GM12892 (cell line): ENCODE measurements around the gene TUT7.
"Not testable (repeated sequence)": the region's sequence is repeated elsewhere in the genome, so short reads cannot be mapped to it uniquely, and the experiment has no call there.

Experiments
- DNase-seq: peaks from one replicate; pipeline ENCODE4 v3.0.0; 2011; ENCODE audit not compliant: insufficient read length
- FAIRE-seq: peaks from 2 replicates; lab custom pipeline; 2011; peaks lifted over from hg19 to GRCh38; lab: Jason Lieb, UNC
- POLR2A ChIP-seq: IDR thresholded peaks from 2 replicates; pipeline ENCODE4 v1.6.1; 2011; ENCODE audit warnings: low read depth, low read length, control low read depth
- POLR2AphosphoS5 ChIP-seq: IDR thresholded peaks from 2 replicates; pipeline ENCODE4 v1.6.1; 2011; ENCODE audit warnings: low read depth, low read length, control low read depth
- TAF1 ChIP-seq: IDR thresholded peaks from 2 replicates; pipeline ENCODE4 v1.6.1; 2011; ENCODE audit warnings: low read depth, mild to moderate bottlenecking, control low read depth, low read length, borderline replicate concordance

TUT7 gene

GRCh38 chr9:86324308-86324707 is 29.9 kb downstream of the TUT7 start:
- no peak for DNase-seq
- TF ChIP-seq POLR2A (no peak), POLR2AphosphoS5 (no peak), TAF1 (no peak)
- FAIRE-seq = no peak

GRCh38 chr9:86322973-86323644 is 31.1 kb downstream of the TUT7 start:
- DNase-seq (no peak), FAIRE-seq (no peak)
- TF ChIP-seq POLR2A (no peak), TAF1 (no peak), POLR2AphosphoS5 (no peak)

DNA sequence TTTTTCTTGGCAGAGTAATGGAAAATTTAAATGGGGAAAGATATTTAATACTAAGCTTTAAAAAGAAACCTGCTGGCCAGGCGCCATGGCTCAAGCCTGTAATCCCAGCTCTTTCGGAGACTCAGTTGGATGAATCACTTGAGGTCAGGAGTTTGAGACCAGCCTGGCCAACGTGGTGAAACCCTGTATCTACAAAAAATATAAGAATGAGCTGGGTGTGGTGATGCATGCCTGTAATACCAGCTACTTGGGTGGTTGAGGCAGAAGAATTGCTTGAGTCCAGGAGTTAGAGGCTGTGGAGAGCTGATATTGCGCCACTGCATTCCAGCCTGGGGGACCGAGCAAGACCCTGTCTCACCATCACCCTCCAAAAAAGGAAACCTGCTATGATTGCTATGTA is 32.8 kb downstream of the TUT7 start:
- FAIRE-seq (no peak), DNase-seq (no peak)
- TF ChIP-seq POLR2AphosphoS5 (no peak), TAF1 (no peak), POLR2A (no peak)

GRCh38 chr9:86318187-86318586 is 36.0 kb downstream of the TUT7 start:
- FAIRE-seq (no peak), DNase-seq (no peak)
- TF ChIP-seq TAF1 (no peak), POLR2A (no peak), POLR2AphosphoS5 (no peak)

DNA sequence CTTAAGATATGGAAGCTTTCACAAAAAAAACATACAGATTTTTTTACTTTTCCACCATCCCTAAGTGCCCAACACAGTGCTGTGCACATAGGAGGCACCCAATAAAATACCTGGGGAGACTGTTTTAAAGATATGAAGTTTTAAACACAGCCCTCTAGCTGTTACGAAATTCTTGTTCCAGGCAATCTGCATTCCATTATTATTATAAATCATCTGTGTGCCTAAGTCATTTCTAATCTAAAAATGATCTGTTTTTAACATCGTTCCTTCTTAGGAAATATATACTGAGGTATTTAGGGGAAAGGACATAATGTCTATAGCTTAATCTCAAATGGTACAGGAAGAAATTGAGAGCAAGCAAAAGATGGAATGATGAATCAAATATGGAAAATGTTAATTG is 39.1 kb downstream of the TUT7 start:
- no peak for DNase-seq
- FAIRE-seq = no peak
- TF ChIP-seq POLR2AphosphoS5 = no peak
- TF ChIP-seq POLR2A = no peak
- no peak for TF ChIP-seq TAF1

GRCh38 chr9:86312959-86313358 is 41.3 kb downstream of the TUT7 start:
- not testable (repeated sequence) for DNase-seq, FAIRE-seq

DNA sequence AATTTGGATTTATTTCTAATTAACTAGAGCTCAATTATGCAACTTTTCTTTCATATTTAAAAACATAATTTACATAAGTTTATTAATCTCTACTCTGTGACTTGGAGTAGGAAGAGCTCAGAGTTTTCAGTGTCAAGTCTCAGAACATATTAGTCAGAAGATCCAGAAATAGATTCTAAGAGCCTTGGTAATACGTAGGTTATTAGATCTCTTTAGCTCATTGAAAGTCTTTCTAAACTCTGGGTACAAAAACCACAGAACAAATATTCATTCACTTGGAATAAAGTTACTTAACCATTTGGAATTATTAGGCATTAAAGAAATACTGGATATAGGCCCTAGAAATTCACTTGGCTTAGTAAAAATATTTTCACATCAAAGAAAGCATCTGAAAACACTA is 45.5 kb downstream of the TUT7 start:
- TF ChIP-seq POLR2A = no peak
- TF ChIP-seq TAF1 = no peak
- no peak for TF ChIP-seq POLR2AphosphoS5
- no peak for FAIRE-seq
- no peak for DNase-seq

DNA sequence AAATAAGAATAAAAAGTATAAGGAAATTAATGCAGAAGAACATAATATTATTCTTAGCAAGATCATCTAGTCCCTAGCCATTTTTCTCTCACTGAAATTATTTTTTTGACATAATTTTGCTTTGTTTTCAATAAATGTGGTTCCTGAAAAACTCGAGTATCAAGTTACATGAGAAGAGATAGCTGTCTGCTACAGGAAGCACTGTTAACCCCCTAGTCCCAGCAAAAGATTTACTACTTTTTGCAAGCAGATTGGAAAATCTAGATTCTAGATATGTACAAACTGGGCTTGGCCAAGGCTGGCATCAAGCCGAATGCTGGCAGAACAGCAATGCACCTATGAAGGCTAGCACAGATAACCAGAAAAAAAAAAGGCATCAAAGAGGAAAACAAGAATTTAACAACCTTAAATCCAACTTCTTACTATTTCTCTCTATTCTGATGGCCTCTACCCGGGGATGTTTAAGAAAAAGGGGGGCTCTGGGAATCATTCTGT is 49.9 kb downstream of the TUT7 start:
- no peak for DNase-seq
- TF ChIP-seq POLR2AphosphoS5 (no peak), POLR2A (no peak), TAF1 (no peak)
- no peak for FAIRE-seq

GRCh38 chr9:86303316-86303975 is 50.8 kb downstream of the TUT7 start:
- TF ChIP-seq TAF1 (no peak), POLR2AphosphoS5 (no peak), POLR2A (no peak)
- DNase-seq (no peak), FAIRE-seq (no peak)

- FAIRE-seq (peak; percentile 24), DNase-seq (no peak)
- TF ChIP-seq TAF1 (no peak), POLR2AphosphoS5 (no peak), POLR2A (no peak)
Observed at GRCh38 chr9:86301686-86302085, 52.5 kb downstream of the TUT7 start.

DNA sequence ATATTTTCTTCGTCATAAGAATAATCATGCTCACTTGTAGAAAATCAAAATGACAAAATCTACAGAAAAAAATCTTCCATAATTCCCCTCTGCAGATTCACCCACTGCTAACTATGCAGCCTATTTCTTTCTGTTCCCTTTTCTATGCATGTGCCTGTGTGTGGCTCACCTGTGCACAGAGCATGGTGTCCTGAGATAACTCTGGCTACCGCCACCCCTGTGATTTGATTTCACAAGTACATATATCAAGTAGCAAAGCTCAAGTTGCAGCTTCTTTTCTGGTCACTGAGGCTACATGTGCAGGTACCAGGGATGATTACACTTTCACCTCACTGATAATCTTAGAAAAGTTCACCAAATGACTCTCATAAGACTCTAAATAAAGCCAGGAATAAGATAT is 53.5 kb downstream of the TUT7 start:
- DNase-seq = no peak
- FAIRE-seq = no peak
- TF ChIP-seq POLR2A = no peak
- TF ChIP-seq POLR2AphosphoS5 = no peak
- TF ChIP-seq TAF1 = no peak

GRCh38 chr9:86298873-86299272 is 55.3 kb downstream of the TUT7 start:
- TF ChIP-seq POLR2A (no peak), TAF1 (no peak), POLR2AphosphoS5 (no peak)
- DNase-seq (no peak), FAIRE-seq (no peak)

- FAIRE-seq = not testable (repeated sequence)
Observed at GRCh38 chr9:86290341-86290740, 63.9 kb downstream of the TUT7 start.

More at GRCh38 chr9:86290341-86290740, 63.9 kb downstream of the TUT7 start:
- DNase-seq = not testable (repeated sequence)
